GM23248 (cell line): ENCODE measurements around the gene ANO2.

ENCODE experiments used
- EZH2 ChIP-seq: fragments of 200-600 bp; sonication (generic); IDR thresholded peaks from 2 replicates; pipeline ENCODE4 v1.6.1; 2018; ENCODE audit warnings: antibody characterized with exemption, mild to moderate bottlenecking; ENCODE audit not compliant: insufficient read depth, poor library complexity, severe bottlenecking
- EZH2phosphoT487 ChIP-seq: fragments of 200-600 bp; sonication (generic); IDR thresholded peaks from 2 replicates; pipeline ENCODE4 v1.6.1; 2018; ENCODE audit warnings: antibody characterized with exemption, moderate library complexity, mild to moderate bottlenecking, low read depth; ENCODE audit not compliant: insufficient read depth

- TF ChIP-seq EZH2phosphoT487 (no peak), EZH2 (no peak)
These were observed 36.8 kb downstream of the ANO2 start for GRCh38 chr12:5908251-5908650.
